ENCODE measurements around the gene ASXL3. TPM values are rescaled to one million over a fixed set of nuclear protein-coding genes. Genes with fewer than 3 reads are reported as not detected.

Gene ASXL3
- total RNA-seq, 1 experiment from 2014 or later = 0.11 TPM

GRCh38 chr18:33677891-33678290, 99.9 kb downstream of the ASXL3 start:
- no peaks in the 10 kb centered on the region for H3K27me3 ChIP-seq (replicated peaks; ENCODE audit: insufficient read depth, low read depth, low read length, poor library complexity)
- H3K9me3 ChIP-seq (ENCODE audit: low read depth, low read length, poor library complexity, severe bottlenecking) = no peaks in the 10 kb centered on the region
- no peaks in the 10 kb centered on the region for H3K4me1 ChIP-seq (ENCODE audit: insufficient read depth, low read length, poor library complexity, severe bottlenecking)
- no TSS peak for BruUV-seq (replicated peaks)
- POLR2A ChIA-PET (ENCODE audit: low non-redundant PET) = no interaction called here
- no peak for DNase-seq (ENCODE audit: low spot score)
- no peak overlapping the region for H3K27ac ChIP-seq (ENCODE audit: low read depth, low read length, poor library complexity, severe bottlenecking)
- CTCF ChIA-PET = no interaction called here
- TF ChIP-seq EZH2 (IDR thresholded peaks at IDR 0.05; ENCODE audit: borderline replicate concordance, low read depth, low read length, poor library complexity, severe bottlenecking) = no peak
- no peak for TF ChIP-seq CTCF (conservative IDR thresholded peaks at IDR 0.05; ENCODE audit: low read depth, low read length)
- H3K4me3 ChIP-seq (ENCODE audit: low read depth, low read length, poor library complexity, severe bottlenecking) = no peak overlapping the region
- no peaks in the 10 kb centered on the region for H3K36me3 ChIP-seq (ENCODE audit: insufficient read depth, low read length, poor library complexity, severe bottlenecking)
- intact Hi-C loops (cut with micrococcal nuclease; ENCODE audit: unreplicated experiment) = loop anchor here (10.0 kb wide), 1 partner anchor 233 kb away; the partner anchor contains the start of gene CCDC178

- Histone ChIP-seq H3K9me3 (ENCODE audit: low read depth, low read length, poor library complexity, severe bottlenecking) (no peaks in the 10 kb centered on the region), H3K4me3 (ENCODE audit: low read depth, low read length, poor library complexity, severe bottlenecking) (no peak overlapping the region), H3K36me3 (ENCODE audit: insufficient read depth, low read length, poor library complexity, severe bottlenecking) (no peaks in the 10 kb centered on the region), H3K4me1 (ENCODE audit: insufficient read depth, low read length, poor library complexity, severe bottlenecking) (no peaks in the 10 kb centered on the region), H3K27me3 (replicated peaks; ENCODE audit: insufficient read depth, low read depth, low read length, poor library complexity) (no peaks in the 10 kb centered on the region), H3K27ac (ENCODE audit: low read depth, low read length, poor library complexity, severe bottlenecking) (no peak overlapping the region)
- CTCF ChIA-PET = no interaction called here
- DNase-seq (ENCODE audit: low spot score) = no peak
- intact Hi-C loops (cut with micrococcal nuclease; ENCODE audit: unreplicated experiment) = no loop called here
- POLR2A ChIA-PET (ENCODE audit: low non-redundant PET) = no interaction called here
- BruUV-seq (replicated peaks) = no TSS peak
- TF ChIP-seq CTCF (conservative IDR thresholded peaks at IDR 0.05; ENCODE audit: low read depth, low read length) (no peak), EZH2 (IDR thresholded peaks at IDR 0.05; ENCODE audit: borderline replicate concordance, low read depth, low read length, poor library complexity, severe bottlenecking) (no peak)
Observed at GRCh38 chr18:33682436-33682835, 104.4 kb downstream of the ASXL3 start.

GRCh38 chr18:33694593-33694992, 116.6 kb downstream of the ASXL3 start:
- Histone ChIP-seq H3K4me1 (ENCODE audit: insufficient read depth, low read length, poor library complexity, severe bottlenecking) (no peaks in the 10 kb centered on the region), H3K36me3 (ENCODE audit: insufficient read depth, low read length, poor library complexity, severe bottlenecking) (no peaks in the 10 kb centered on the region), H3K9me3 (ENCODE audit: low read depth, low read length, poor library complexity, severe bottlenecking) (no peaks in the 10 kb centered on the region), H3K27me3 (replicated peaks; ENCODE audit: insufficient read depth, low read depth, low read length, poor library complexity) (no peaks in the 10 kb centered on the region), H3K27ac (ENCODE audit: low read depth, low read length, poor library complexity, severe bottlenecking) (no peak overlapping the region), H3K4me3 (ENCODE audit: low read depth, low read length, poor library complexity, severe bottlenecking) (no peak overlapping the region)
- intact Hi-C loops (cut with micrococcal nuclease; ENCODE audit: unreplicated experiment) = no loop called here
- CTCF ChIA-PET = no interaction called here
- no peak for DNase-seq (ENCODE audit: low spot score)
- no TSS peak for BruUV-seq (replicated peaks)
- POLR2A ChIA-PET (ENCODE audit: low non-redundant PET) = no interaction called here
- no peak for TF ChIP-seq EZH2 (IDR thresholded peaks at IDR 0.05; ENCODE audit: borderline replicate concordance, low read depth, low read length, poor library complexity, severe bottlenecking)
- TF ChIP-seq CTCF (conservative IDR thresholded peaks at IDR 0.05; ENCODE audit: low read depth, low read length) = no peak
